Mucosa of descending colon (tissue), 3 donors: Measurements from ENCODE around the gene ALG6. TPM values are rescaled to one million over a fixed set of nuclear protein-coding genes. Genes with fewer than 3 reads are reported as not detected.

Experiments
- ATAC-seq: fragments of 200-7000 bp; cut with Tn5 transposase; one replicate; pipeline ENCODE4 v1.9.1; 2020; ENCODE audit warnings: mild to moderate bottlenecking, moderate library complexity
- DNase-seq, 3 donors: peaks; one replicate each; pipeline ENCODE4 v3.0.0-alpha.2; 2020
- H3K36me3 ChIP-seq: fragments of 200-600 bp; one replicate; pipeline ENCODE4 v1.8.0; 2021; ENCODE audit warnings: low read depth, mild to moderate bottlenecking
- H3K4me1 ChIP-seq: fragments of 200-600 bp; one replicate; pipeline ENCODE4 v1.8.0; 2021; ENCODE audit warnings: low read depth, mild to moderate bottlenecking
- H3K4me3 ChIP-seq: fragments of 200-600 bp; one replicate; pipeline ENCODE4 v1.8.0; 2021; ENCODE audit warnings: mild to moderate bottlenecking
- H3K9me3 ChIP-seq: fragments of 200-600 bp; one replicate; pipeline ENCODE4 v1.8.0; 2021; ENCODE audit warnings: mild to moderate bottlenecking
- CTCF ChIP-seq: fragments of 200-600 bp; IDR thresholded peaks from one replicate; pipeline ENCODE4 v1.8.0; 2022; ENCODE audit warnings: antibody characterized with exemption, mild to moderate bottlenecking
- intact Hi-C, 2 donors: fragments of 100-400 bp; cut with DNase I in 1 of 2; cut with micrococcal nuclease in 1 of 2; formaldehyde crosslinking; loops; one replicate each; pipeline versions ENCODE4 v1.11.0 to v1.11.1; 2022; cut with DNase I, micrococcal nuclease
- total RNA-seq, 3 donors: library from RNA; stranded (reverse); fragmentation: NEBNext Ultra II Directional in 2 of 3; extraction: Animal tissue kit (Norgen Biotek cat#: 25700) in 2 of 3; gene quantifications; one replicate each; pipeline versions ENCODE4 v1.2.1 to v1.2.4, GENCODE V29; 2021 to 2023
- donor health status: DM: no; HTN: no; CAD: no; lungs with moderate emphysema.
- donor health status: DM: no; HTN: no; CAD: no.
- donor health status: DM: no; HTN: yes; CAD: no.

ALG6 gene
- total RNA-seq, 3 donors from 2014 or later: 9.2 to 14.5 (median 13.7) TPM

- intact Hi-C loops: no loop called here
- H3K36me3 ChIP-seq: no peaks in the 10 kb centered on the region
- ATAC-seq (peak; percentile 85), DNase-seq (peak; percentile 66 to 80 (median 76))
- peak; percentile 48 for TF ChIP-seq CTCF
- H3K9me3 ChIP-seq: no peaks in the 10 kb centered on the region
- H3K4me3 ChIP-seq: no peak overlapping the region
- H3K4me1 ChIP-seq: peaks cover 30% of the 10 kb centered on the region
These were observed 39.9 kb upstream of the ALG6 start for GRCh38 chr1:63327417-63328054.

GRCh38 chr1:63328122-63328521 lies 39.3 kb upstream of the ALG6 start:
- intact Hi-C loops: no loop called here
- Histone ChIP-seq H3K36me3 (no peaks in the 10 kb centered on the region), H3K4me3 (no peak overlapping the region), H3K4me1 (peaks cover 24% of the 10 kb centered on the region), H3K9me3 (no peaks in the 10 kb centered on the region)
- ATAC-seq: no peak
- no peak for DNase-seq
- TF ChIP-seq CTCF: no peak

- Histone ChIP-seq H3K9me3 (no peaks in the 10 kb centered on the region), H3K4me1 (peaks cover 22% of the 10 kb centered on the region), H3K4me3 (no peak overlapping the region), H3K36me3 (no peaks in the 10 kb centered on the region)
- no peak for TF ChIP-seq CTCF
- intact Hi-C loops: no loop called here
- DNase-seq (no peak), ATAC-seq (no peak)
These were observed 38.6 kb upstream of the ALG6 start for GRCh38 chr1:63328781-63329180.

- no peaks in the 10 kb centered on the region for H3K9me3 ChIP-seq
- no peaks in the 10 kb centered on the region for H3K36me3 ChIP-seq
- intact Hi-C loops: no loop called here
- ATAC-seq (no peak), DNase-seq (no peak)
- TF ChIP-seq CTCF: no peak
- H3K4me1 ChIP-seq: peaks cover 14% of the 10 kb centered on the region
- H3K4me3 ChIP-seq: no peak overlapping the region
These were observed 37.7 kb upstream of the ALG6 start for GRCh38 chr1:63329621-63330330.

- H3K36me3 ChIP-seq: no peaks in the 10 kb centered on the region
- H3K9me3 ChIP-seq: no peaks in the 10 kb centered on the region
- DNase-seq: no peak
- no peak for TF ChIP-seq CTCF
- H3K4me3 ChIP-seq: no peak overlapping the region
- ATAC-seq: no peak
- peaks cover 14% of the 10 kb centered on the region for H3K4me1 ChIP-seq
- intact Hi-C loops: no loop called here
These were observed 37.0 kb upstream of the ALG6 start for GRCh38 chr1:63330331-63330916.
